GM12892 (cell line): ENCODE results near the gene CRTAC1.

ENCODE experiments used
- POLR2A ChIP-seq: IDR thresholded peaks from 2 replicates; pipeline ENCODE4 v1.6.1; 2011; ENCODE audit warnings: low read depth, low read length, control low read depth
- TAF1 ChIP-seq: IDR thresholded peaks from 2 replicates; pipeline ENCODE4 v1.6.1; 2011; ENCODE audit warnings: low read depth, mild to moderate bottlenecking, control low read depth, low read length, borderline replicate concordance

- TF ChIP-seq POLR2A, result no peak
- TF ChIP-seq TAF1, result no peak
Measured at GRCh38 chr10:97836446-97836845, 194.0 kb downstream of the CRTAC1 start.
